SK-N-SH treated with all-trans-retinoic acid at 6 μM for 48 hours (cell line): ENCODE data around the gene SBF2.

Experiments used
- ESRRG ChIP-seq: fragments of 250-450 bp; sonication (Bioruptor Pico); IDR thresholded peaks from 2 replicates; pipeline ENCODE4 v1.6.1; 2021; ENCODE audit warnings: mild to moderate bottlenecking
- ISL1 ChIP-seq: fragments of 250-450 bp; sonication (Bioruptor Pico); IDR thresholded peaks from 2 replicates; pipeline ENCODE4 v2.1.2; 2022; ENCODE audit warnings: mild to moderate bottlenecking, moderate library complexity
- OSR1 ChIP-seq: fragments of 250-450 bp; sonication (Bioruptor Pico); IDR thresholded peaks from 2 replicates; pipeline ENCODE4 v1.8.0; 2022; ENCODE audit warnings: moderate library complexity, mild to moderate bottlenecking, inconsistent platforms
- SNAI2 ChIP-seq: fragments of 250-450 bp; sonication (Bioruptor Pico); IDR thresholded peaks from 2 replicates; pipeline ENCODE4 v1.5.0; 2020; ENCODE audit warnings: mild to moderate bottlenecking, moderate library complexity
- TOX ChIP-seq: fragments of 250-450 bp; sonication (Bioruptor Pico); IDR thresholded peaks from 2 replicates; pipeline ENCODE4 v1.8.0; 2021; ENCODE audit warnings: mild to moderate bottlenecking, moderate library complexity, borderline replicate concordance
- ZC3H10 ChIP-seq: fragments of 250-450 bp; sonication (Bioruptor Pico); IDR thresholded peaks from 2 replicates; pipeline ENCODE4 v1.5.1; 2021; ENCODE audit warnings: mild to moderate bottlenecking, moderate library complexity
- ZFP3 ChIP-seq: fragments of 250-450 bp; sonication (Bioruptor Pico); IDR thresholded peaks from 2 replicates; pipeline ENCODE4 v1.5.0; 2020; ENCODE audit warnings: mild to moderate bottlenecking, moderate library complexity
- ZFP30 ChIP-seq: fragments of 450-650 bp; formaldehyde crosslinking; IDR thresholded peaks from 2 replicates; pipeline ENCODE4 v1.5.0; 2022; ENCODE audit warnings: mild to moderate bottlenecking, moderate library complexity
- ZNF565 ChIP-seq: fragments of 450-650 bp; formaldehyde crosslinking; conservative IDR thresholded peaks from 2 replicates; pipeline ENCODE4 v1.5.0; 2020; ENCODE audit warnings: low read depth, mild to moderate bottlenecking, moderate library complexity
- TF ChIP-seq, protein P1 (sequence below): fragments of 250-450 bp; sonication (Bioruptor Pico); IDR thresholded peaks from 2 replicates; pipeline ENCODE4 v1.5.1; 2020; ENCODE audit warnings: low read depth, mild to moderate bottlenecking, moderate library complexity
- TF ChIP-seq, protein P2 (sequence below): fragments of 250-450 bp; sonication (Bioruptor Pico); IDR thresholded peaks from 2 replicates; pipeline ENCODE4 v1.5.0; 2020; ENCODE audit warnings: mild to moderate bottlenecking, moderate library complexity
- TF ChIP-seq, protein P3 (sequence below): fragments of 250-450 bp; sonication (Bioruptor Pico); IDR thresholded peaks from 2 replicates; pipeline ENCODE4 v1.8.0; 2020; ENCODE audit warnings: mild to moderate bottlenecking, moderate library complexity, borderline replicate concordance

DNA sequence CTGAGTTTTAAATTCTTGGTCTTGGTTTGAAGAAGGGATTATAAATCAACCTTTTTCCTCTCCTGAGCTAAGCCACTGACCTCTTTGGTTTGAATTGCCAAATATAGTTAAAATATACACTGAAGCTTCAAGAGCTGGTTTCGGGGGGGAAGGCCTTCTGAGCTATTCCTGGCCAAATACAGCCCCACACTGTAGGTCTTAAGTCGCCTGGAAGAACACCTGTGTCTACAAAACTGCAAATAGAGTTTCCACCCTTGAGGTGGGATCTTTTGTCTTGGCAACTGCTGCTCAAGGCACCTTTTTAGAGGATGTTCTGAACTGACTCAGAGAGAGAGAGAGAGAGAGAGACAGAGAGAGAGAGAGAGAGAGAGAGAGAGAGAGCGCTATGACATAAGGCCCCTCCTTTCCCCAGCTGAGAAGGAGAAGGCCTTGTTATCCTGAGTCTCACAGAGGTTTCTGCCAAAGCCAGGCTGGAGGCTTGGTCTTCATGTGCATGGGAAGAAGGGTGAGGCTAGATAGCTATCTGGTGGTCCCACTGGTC lies 16.4 kb upstream of the SBF2 start:
- TF ChIP-seq, protein P1, sequence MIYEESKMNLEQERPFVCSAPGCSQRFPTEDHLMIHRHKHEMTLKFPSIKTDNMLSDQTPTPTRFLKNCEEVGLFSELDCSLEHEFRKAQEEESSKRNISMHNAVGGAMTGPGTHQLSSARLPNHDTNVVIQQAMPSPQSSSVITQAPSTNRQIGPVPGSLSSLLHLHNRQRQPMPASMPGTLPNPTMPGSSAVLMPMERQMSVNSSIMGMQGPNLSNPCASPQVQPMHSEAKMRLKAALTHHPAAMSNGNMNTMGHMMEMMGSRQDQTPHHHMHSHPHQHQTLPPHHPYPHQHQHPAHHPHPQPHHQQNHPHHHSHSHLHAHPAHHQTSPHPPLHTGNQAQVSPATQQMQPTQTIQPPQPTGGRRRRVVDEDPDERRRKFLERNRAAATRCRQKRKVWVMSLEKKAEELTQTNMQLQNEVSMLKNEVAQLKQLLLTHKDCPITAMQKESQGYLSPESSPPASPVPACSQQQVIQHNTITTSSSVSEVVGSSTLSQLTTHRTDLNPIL, result no peak
- TF ChIP-seq, protein P2, sequence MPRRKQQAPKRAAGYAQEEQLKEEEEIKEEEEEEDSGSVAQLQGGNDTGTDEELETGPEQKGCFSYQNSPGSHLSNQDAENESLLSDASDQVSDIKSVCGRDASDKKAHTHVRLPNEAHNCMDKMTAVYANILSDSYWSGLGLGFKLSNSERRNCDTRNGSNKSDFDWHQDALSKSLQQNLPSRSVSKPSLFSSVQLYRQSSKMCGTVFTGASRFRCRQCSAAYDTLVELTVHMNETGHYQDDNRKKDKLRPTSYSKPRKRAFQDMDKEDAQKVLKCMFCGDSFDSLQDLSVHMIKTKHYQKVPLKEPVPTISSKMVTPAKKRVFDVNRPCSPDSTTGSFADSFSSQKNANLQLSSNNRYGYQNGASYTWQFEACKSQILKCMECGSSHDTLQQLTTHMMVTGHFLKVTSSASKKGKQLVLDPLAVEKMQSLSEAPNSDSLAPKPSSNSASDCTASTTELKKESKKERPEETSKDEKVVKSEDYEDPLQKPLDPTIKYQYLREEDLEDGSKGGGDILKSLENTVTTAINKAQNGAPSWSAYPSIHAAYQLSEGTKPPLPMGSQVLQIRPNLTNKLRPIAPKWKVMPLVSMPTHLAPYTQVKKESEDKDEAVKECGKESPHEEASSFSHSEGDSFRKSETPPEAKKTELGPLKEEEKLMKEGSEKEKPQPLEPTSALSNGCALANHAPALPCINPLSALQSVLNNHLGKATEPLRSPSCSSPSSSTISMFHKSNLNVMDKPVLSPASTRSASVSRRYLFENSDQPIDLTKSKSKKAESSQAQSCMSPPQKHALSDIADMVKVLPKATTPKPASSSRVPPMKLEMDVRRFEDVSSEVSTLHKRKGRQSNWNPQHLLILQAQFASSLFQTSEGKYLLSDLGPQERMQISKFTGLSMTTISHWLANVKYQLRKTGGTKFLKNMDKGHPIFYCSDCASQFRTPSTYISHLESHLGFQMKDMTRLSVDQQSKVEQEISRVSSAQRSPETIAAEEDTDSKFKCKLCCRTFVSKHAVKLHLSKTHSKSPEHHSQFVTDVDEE (CRISPR knock-in tag), result no peak
- TF ChIP-seq ZNF565 (CRISPR knock-in tag) (no peak), ZFP3 (no peak), TOX (CRISPR knock-in tag) (no peak), ZFP30 (CRISPR knock-in tag) (no peak), SNAI2 (no peak), ESRRG (CRISPR knock-in tag) (no peak), ZC3H10 (CRISPR knock-in tag) (no peak), OSR1 (CRISPR knock-in tag) (no peak), ISL1 (CRISPR knock-in tag) (no peak)
- TF ChIP-seq, protein P3, sequence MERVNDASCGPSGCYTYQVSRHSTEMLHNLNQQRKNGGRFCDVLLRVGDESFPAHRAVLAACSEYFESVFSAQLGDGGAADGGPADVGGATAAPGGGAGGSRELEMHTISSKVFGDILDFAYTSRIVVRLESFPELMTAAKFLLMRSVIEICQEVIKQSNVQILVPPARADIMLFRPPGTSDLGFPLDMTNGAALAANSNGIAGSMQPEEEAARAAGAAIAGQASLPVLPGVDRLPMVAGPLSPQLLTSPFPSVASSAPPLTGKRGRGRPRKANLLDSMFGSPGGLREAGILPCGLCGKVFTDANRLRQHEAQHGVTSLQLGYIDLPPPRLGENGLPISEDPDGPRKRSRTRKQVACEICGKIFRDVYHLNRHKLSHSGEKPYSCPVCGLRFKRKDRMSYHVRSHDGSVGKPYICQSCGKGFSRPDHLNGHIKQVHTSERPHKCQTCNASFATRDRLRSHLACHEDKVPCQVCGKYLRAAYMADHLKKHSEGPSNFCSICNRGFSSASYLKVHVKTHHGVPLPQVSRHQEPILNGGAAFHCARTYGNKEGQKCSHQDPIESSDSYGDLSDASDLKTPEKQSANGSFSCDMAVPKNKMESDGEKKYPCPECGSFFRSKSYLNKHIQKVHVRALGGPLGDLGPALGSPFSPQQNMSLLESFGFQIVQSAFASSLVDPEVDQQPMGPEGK (CRISPR knock-in tag), result no peak
